Loucy (cell line): ENCODE measurements around the gene FLCN.

Experiments used
- H2AFZ ChIP-seq: fragments of 200-600 bp; sonication (generic); 2 replicates; pipeline ENCODE4 v1.6.0; 2016; ENCODE audit warnings: antibody characterized with exemption, mild to moderate bottlenecking, low read length, moderate library complexity
- H3F3A ChIP-seq: fragments of 200-600 bp; 2 replicates; pipeline ENCODE4 v1.6.0; 2016; ENCODE audit warnings: antibody characterized with exemption, low read depth, mild to moderate bottlenecking
- H3K27me3 ChIP-seq: fragments of 200-600 bp; sonication (generic); 2 replicates; pipeline ENCODE4 v1.6.1; 2014; ENCODE audit warnings: low read length, mild to moderate bottlenecking; ENCODE audit not compliant: insufficient read depth, poor library complexity, severe bottlenecking
- H3K36me3 ChIP-seq: fragments of 200-600 bp; sonication (generic); 2 replicates; pipeline ENCODE4 v1.6.1; 2016; ENCODE audit warnings: low read length; ENCODE audit not compliant: insufficient read depth
- H3K4me1 ChIP-seq: fragments of 200-600 bp; sonication (generic); 2 replicates; pipeline ENCODE4 v1.5.1; 2014; ENCODE audit warnings: low read length, mild to moderate bottlenecking; ENCODE audit not compliant: insufficient read depth, poor library complexity, severe bottlenecking
- H3K4me2 ChIP-seq: fragments of 200-600 bp; sonication (generic); 2 replicates; pipeline ENCODE4 v1.6.0; 2014; ENCODE audit warnings: antibody characterized with exemption, low read length, low read depth, mild to moderate bottlenecking; ENCODE audit not compliant: poor library complexity, severe bottlenecking
- H3K4me3 ChIP-seq: fragments of 200-600 bp; sonication (generic); 2 replicates; pipeline ENCODE4 v1.5.1; 2014; ENCODE audit warnings: low read length, mild to moderate bottlenecking, mixed read lengths; ENCODE audit not compliant: poor library complexity, severe bottlenecking
- H3K79me2 ChIP-seq: fragments of 200-600 bp; sonication (generic); 2 replicates; pipeline ENCODE4 v1.6.1; 2014; ENCODE audit warnings: low read length; ENCODE audit not compliant: insufficient read depth
- H3K9ac ChIP-seq: fragments of 200-600 bp; sonication (generic); 2 replicates; pipeline ENCODE4 v1.6.0; 2014; ENCODE audit warnings: mild to moderate bottlenecking, low read depth, low read length, moderate library complexity; ENCODE audit not compliant: poor library complexity, severe bottlenecking
- H3K9me2 ChIP-seq: fragments of 200-600 bp; sonication (generic); replicated peaks from 2 replicates; pipeline ENCODE4 v1.6.1; 2016; ENCODE audit warnings: low read depth, low read length, mixed read lengths
- H3K9me3 ChIP-seq: fragments of 200-600 bp; sonication (generic); 2 replicates; pipeline ENCODE4 v1.6.1; 2014; ENCODE audit warnings: mild to moderate bottlenecking, antibody characterized with exemption, low read length, low read depth; ENCODE audit not compliant: insufficient read depth
- H4K20me1 ChIP-seq: fragments of 200-600 bp; sonication (generic); 2 replicates; pipeline ENCODE4 v1.6.0; 2014; ENCODE audit warnings: antibody characterized with exemption, low read length, mild to moderate bottlenecking; ENCODE audit not compliant: insufficient read depth, poor library complexity, severe bottlenecking
- EZH2phosphoT487 ChIP-seq: fragments of 200-600 bp; IDR thresholded peaks from 2 replicates; pipeline ENCODE4 v1.6.1; 2018; ENCODE audit warnings: antibody characterized with exemption, mild to moderate bottlenecking, moderate library complexity, borderline replicate concordance
- TF ChIP-seq, protein P1 (sequence below): fragments of 200-600 bp; sonication (generic); conservative IDR thresholded peaks from 2 replicates; pipeline ENCODE4 v1.5.1; 2014; ENCODE audit warnings: mild to moderate bottlenecking, antibody characterized with exemption, low read length

The FLCN gene

DNA sequence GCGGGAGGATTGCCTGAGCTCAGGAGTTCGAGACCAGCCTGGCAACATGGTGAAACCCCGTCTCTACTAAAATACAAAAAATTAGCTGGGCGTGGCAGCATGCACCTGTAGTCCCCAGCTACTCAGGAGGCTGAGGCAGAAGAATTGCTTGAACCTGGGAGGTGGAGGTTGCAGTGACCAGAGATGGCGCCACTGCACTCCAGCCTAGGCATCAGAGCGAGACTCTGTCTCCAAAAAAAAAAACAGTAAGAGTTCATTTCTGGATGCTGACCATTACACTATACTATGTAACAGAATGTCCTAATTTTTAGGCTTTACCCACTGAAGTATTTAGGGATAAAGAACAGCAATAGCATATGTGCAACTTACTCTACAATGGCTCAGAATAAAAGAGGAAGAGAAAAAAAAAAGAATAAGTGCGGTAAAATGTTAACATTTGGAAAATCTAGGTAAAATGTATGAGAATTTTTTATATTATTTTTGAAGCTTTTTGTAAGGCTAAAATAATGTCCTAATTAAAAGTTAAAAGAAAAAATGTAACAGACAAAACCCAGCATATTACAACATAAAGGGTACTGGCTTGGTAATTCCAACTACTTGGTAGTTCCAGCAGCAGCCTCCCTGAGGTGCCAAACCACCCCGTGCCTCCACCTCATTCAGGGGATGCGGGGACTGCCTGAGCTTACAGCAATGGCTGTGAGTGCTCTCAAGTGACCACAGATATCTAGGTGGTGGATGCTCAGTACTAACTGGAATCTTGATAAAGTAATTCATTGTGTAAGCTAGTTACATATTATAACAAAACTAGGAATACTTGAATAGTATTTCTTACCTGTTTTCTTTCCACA is 33.2 kb upstream of the FLCN start:
- Histone ChIP-seq H4K20me1 (peaks cover 23% of the 10 kb centered on the region), H3K79me2 (peaks cover 27% of the 10 kb centered on the region; the same call in 1 of the 2 replicates), H3K4me2 (no peak overlapping the region), H3K27me3 (no peaks in the 10 kb centered on the region), H3K4me1 (no peaks in the 10 kb centered on the region), H2AFZ (no peak overlapping the region), H3K36me3 (peaks cover 81% of the 10 kb centered on the region), H3K9me3 (no peaks in the 10 kb centered on the region), H3K4me3 (no peak overlapping the region), H3K9me2 (no peaks in the 10 kb centered on the region), H3K9ac (no peak overlapping the region), H3F3A (no peaks in the 10 kb centered on the region; the same call in 1 of the 2 replicates)
- no peak for TF ChIP-seq EZH2phosphoT487
- TF ChIP-seq, protein P1, sequence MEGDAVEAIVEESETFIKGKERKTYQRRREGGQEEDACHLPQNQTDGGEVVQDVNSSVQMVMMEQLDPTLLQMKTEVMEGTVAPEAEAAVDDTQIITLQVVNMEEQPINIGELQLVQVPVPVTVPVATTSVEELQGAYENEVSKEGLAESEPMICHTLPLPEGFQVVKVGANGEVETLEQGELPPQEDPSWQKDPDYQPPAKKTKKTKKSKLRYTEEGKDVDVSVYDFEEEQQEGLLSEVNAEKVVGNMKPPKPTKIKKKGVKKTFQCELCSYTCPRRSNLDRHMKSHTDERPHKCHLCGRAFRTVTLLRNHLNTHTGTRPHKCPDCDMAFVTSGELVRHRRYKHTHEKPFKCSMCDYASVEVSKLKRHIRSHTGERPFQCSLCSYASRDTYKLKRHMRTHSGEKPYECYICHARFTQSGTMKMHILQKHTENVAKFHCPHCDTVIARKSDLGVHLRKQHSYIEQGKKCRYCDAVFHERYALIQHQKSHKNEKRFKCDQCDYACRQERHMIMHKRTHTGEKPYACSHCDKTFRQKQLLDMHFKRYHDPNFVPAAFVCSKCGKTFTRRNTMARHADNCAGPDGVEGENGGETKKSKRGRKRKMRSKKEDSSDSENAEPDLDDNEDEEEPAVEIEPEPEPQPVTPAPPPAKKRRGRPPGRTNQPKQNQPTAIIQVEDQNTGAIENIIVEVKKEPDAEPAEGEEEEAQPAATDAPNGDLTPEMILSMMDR, result peak; percentile 61

DNA sequence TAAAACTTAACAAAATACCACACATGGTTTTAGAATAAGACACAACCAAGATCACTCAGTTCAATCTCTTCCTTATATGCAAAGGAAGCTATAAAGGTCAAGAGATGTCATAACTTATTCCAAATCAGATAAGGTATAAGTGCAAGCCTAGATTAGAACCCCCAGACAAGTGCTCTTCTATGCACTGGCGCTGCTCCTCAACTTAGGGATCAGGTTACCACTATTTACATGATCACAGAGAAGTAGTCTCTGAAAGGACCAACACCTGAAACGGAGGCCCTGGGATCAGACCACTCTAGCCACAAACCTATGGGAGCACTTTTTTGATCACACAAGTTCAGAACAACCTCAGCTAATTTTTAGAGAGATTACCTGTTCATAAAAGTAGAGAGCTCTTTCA is 27.5 kb upstream of the FLCN start:
- Histone ChIP-seq H3K36me3 (peaks cover 78% of the 10 kb centered on the region), H3F3A (no peaks in the 10 kb centered on the region), H3K9ac (no peak overlapping the region), H3K4me2 (no peak overlapping the region), H3K27me3 (no peaks in the 10 kb centered on the region), H3K4me3 (no peak overlapping the region), H4K20me1 (peaks cover 4% of the 10 kb centered on the region), H3K79me2 (no peaks in the 10 kb centered on the region), H3K4me1 (no peaks in the 10 kb centered on the region), H2AFZ (no peak overlapping the region), H3K9me3 (no peaks in the 10 kb centered on the region), H3K9me2 (no peaks in the 10 kb centered on the region)
- TF ChIP-seq EZH2phosphoT487, result no peak
- TF ChIP-seq, protein P1, result no peak

DNA sequence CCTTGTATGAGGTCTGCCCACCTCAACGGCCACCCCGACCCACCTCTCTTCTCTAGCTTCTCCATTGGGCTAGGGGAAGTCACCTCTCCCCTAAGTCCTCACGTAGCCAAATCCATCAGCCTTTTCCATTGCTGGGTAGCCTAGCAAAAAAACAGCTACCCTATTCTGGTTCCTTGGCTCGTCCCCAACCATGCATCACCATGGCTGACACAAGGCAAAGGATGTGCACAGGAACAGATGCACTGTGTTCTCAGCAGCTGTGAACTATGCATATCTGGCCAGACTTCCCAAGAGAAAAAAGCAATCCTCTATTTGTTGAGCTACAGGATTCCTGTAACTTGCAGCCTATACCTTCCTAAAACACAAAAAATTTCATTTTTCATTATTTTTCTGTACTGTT is 22.0 kb upstream of the FLCN start:
- TF ChIP-seq, protein P1, result no peak
- H3K9me3 ChIP-seq, result no peaks in the 10 kb centered on the region
- peaks cover 64% of the 10 kb centered on the region for H3K36me3 ChIP-seq
- H3K79me2 ChIP-seq, result no peaks in the 10 kb centered on the region
- no peaks in the 10 kb centered on the region for H3K27me3 ChIP-seq
- no peaks in the 10 kb centered on the region for H3K4me1 ChIP-seq
- no peak overlapping the region for H3K9ac ChIP-seq
- no peak overlapping the region for H3K4me3 ChIP-seq
- H2AFZ ChIP-seq, result no peak overlapping the region
- H3K9me2 ChIP-seq, result no peaks in the 10 kb centered on the region
- no peak overlapping the region for H3K4me2 ChIP-seq
- H3F3A ChIP-seq, result no peaks in the 10 kb centered on the region
- peaks cover 4% of the 10 kb centered on the region for H4K20me1 ChIP-seq
